ENCODE results near the gene CARMIL3. TPM values are rescaled to one million over a fixed set of nuclear protein-coding genes. Genes with fewer than 3 reads are reported as not detected.
"Not testable (repeated sequence)": the region's sequence is repeated elsewhere in the genome, so short reads cannot be mapped to it uniquely, and the experiment has no call there.

The CARMIL3 gene
- polyA plus RNA-seq, 1 experiment: not detected

GRCh38 chr14:24100197-24100981 is 48.6 kb downstream of the CARMIL3 start:
- CTCF ChIA-PET: interaction anchor here (0.7 to 10.7 kb wide), 3 partner anchors 6 to 61 kb away, joined by 3 to 212 read pairs (median 5); partner anchors contain the start of genes IRF9 and PCK2
- no peaks in the 10 kb centered on the region for H3K27me3 ChIP-seq (ENCODE audit: control insufficient read depth, insufficient read depth, low read length)
- no peak for TF ChIP-seq CTCF (IDR thresholded peaks at IDR 0.05; ENCODE audit: low read depth, low read length)
- POLR2A ChIA-PET: no interaction called here
- DNase-seq (ENCODE audit: low read depth, low spot score): no peak
- H3K27ac ChIP-seq (ENCODE audit: low read depth, low read length): no peak overlapping the region
- H3K4me3 ChIP-seq (ENCODE audit: low read depth, low read length): no peak overlapping the region
- peaks cover 4% of the 10 kb centered on the region for H3K9me3 ChIP-seq (ENCODE audit: control insufficient read depth, insufficient read depth, low read length)

- Histone ChIP-seq H3K9me3 (ENCODE audit: control insufficient read depth, insufficient read depth, low read length) (peaks cover 4% of the 10 kb centered on the region), H3K4me3 (ENCODE audit: low read depth, low read length) (no peak overlapping the region), H3K27me3 (ENCODE audit: control insufficient read depth, insufficient read depth, low read length) (no peaks in the 10 kb centered on the region), H3K27ac (ENCODE audit: low read depth, low read length) (no peak overlapping the region)
- TF ChIP-seq CTCF (IDR thresholded peaks at IDR 0.05; ENCODE audit: low read depth, low read length): no peak
- POLR2A ChIA-PET: no interaction called here
- no peak for DNase-seq (ENCODE audit: low read depth, low spot score)
- CTCF ChIA-PET: interaction anchor here (1.3 to 10.7 kb wide), 2 partner anchors 7 to 8 kb away, joined by 5 to 212 read pairs; partner anchors contain the start of gene PCK2
These were observed 49.2 kb downstream of the CARMIL3 start for GRCh38 chr14:24100982-24101494.

- no peak for DNase-seq (ENCODE audit: low read depth, low spot score)
- Histone ChIP-seq H3K9me3 (ENCODE audit: control insufficient read depth, insufficient read depth, low read length) (peaks cover 4% of the 10 kb centered on the region), H3K27ac (ENCODE audit: low read depth, low read length) (no peak overlapping the region), H3K27me3 (ENCODE audit: control insufficient read depth, insufficient read depth, low read length) (no peaks in the 10 kb centered on the region), H3K4me3 (ENCODE audit: low read depth, low read length) (no peak overlapping the region)
- POLR2A ChIA-PET: interaction anchor here (0.8 kb wide), 1 partner anchor 9 kb away, joined by 3 read pairs; the partner anchor contains the start of gene PCK2
- CTCF ChIA-PET: interaction anchor here (0.6 to 10.7 kb wide), 3 partner anchors 8 to 44 kb away, joined by 3 to 212 read pairs (median 4); partner anchors contain the start of gene PCK2
- TF ChIP-seq CTCF (IDR thresholded peaks at IDR 0.05; ENCODE audit: low read depth, low read length): no peak
These were observed 50.7 kb downstream of the CARMIL3 start for GRCh38 chr14:24102357-24103048.

GRCh38 chr14:24103451-24103850 is 51.6 kb downstream of the CARMIL3 start:
- no peak for DNase-seq (ENCODE audit: low read depth, low spot score)
- no peak for TF ChIP-seq CTCF (IDR thresholded peaks at IDR 0.05; ENCODE audit: low read depth, low read length)
- ChIA-PET POLR2A (interaction anchor here (0.7 kb wide), 1 partner anchor 96 kb away, joined by 3 read pairs; no protein-coding TSS in a partner anchor), CTCF (interaction anchor here (10.7 kb wide), 1 partner anchor 9 kb away, joined by 212 read pairs; the partner anchor contains the start of gene PCK2)
- no peak overlapping the region for H3K4me3 ChIP-seq (ENCODE audit: low read depth, low read length)
- H3K27ac ChIP-seq (ENCODE audit: low read depth, low read length): no peak overlapping the region
- peaks cover 4% of the 10 kb centered on the region for H3K9me3 ChIP-seq (ENCODE audit: control insufficient read depth, insufficient read depth, low read length)
- H3K27me3 ChIP-seq (ENCODE audit: control insufficient read depth, insufficient read depth, low read length): no peaks in the 10 kb centered on the region

DNA sequence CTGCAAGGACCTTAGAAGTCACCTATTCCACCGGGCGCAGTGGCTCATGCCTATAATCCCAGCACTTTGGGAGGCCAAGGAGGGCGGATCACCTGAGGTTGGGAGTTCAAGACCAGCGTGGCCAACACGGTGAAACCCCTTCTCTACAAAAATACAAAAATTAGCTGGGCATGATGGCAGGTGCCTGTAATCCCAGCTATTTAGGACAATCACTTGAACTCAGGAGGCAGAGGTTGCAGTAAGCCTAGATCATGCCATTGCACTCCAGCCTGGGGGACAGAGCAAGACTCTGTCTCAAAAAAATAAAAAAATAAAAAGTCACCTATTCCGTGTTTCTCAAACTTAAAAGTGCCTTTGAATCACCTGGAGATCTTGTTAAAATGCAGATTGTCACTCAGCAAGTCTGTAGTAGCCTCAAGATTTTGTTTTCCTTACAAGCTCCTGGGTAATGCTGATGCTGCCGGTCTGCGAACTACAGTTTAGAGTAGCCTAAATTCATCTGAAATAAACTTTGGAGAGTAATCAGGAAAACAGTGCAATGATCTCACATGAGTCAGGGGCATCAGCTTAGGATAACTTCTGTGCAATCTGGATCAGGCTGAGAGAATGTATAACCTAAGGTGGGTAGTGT is 53.9 kb downstream of the CARMIL3 start:
- POLR2A ChIA-PET: interaction anchor here (1.0 to 1.2 kb wide), 2 partner anchors 9 to 10 kb away, joined by 3 read pairs; partner anchors contain the start of genes DCAF11 and NRL
- not testable (repeated sequence) for H3K27ac ChIP-seq (ENCODE audit: low read depth, low read length); H3K9me3 ChIP-seq (ENCODE audit: control insufficient read depth, insufficient read depth, low read length); H3K4me3 ChIP-seq (ENCODE audit: low read depth, low read length); H3K27me3 ChIP-seq (ENCODE audit: control insufficient read depth, insufficient read depth, low read length); DNase-seq (ENCODE audit: low read depth, low spot score)
- CTCF ChIA-PET: interaction anchor here (1.2 to 10.7 kb wide), 4 partner anchors 9 to 48 kb away, joined by 4 to 212 read pairs (median 100); partner anchors contain the start of genes DCAF11, NRL and PCK2

All from AG04450 (cell line).